PC-3 (cell line): Measurements from ENCODE around the gene ZSWIM8. TPM values are rescaled to one million over a fixed set of nuclear protein-coding genes. Genes with fewer than 3 reads are reported as not detected.

Experiments used
- ATAC-seq: fragments of 200-7000 bp; cut with Tn5 transposase; 2 replicates; pipeline ENCODE4 v1.9.1; 2020; ENCODE audit warnings: mild to moderate bottlenecking, moderate library complexity
- BruUV-seq: library from RNA; stranded (reverse); fragments of 400-500 nt; replicated peaks from 2 replicates; lab custom pipeline; 2021; lab: Mats Ljungman, UMichigan
- CTCF ChIA-PET: fragments of 300-600 bp; sonication (Branson Sonifier 250); formaldehyde crosslinking; loops from one replicate; lab custom pipeline; 2022; ENCODE audit warnings: antibody characterized with exemption; lab: Charles Lee
- POLR2A ChIA-PET: fragments of 300-600 bp; sonication (Branson Sonifier 250); formaldehyde crosslinking; loops from one replicate; lab custom pipeline; 2022; ENCODE audit warnings: antibody characterized with exemption; ENCODE audit not compliant: unreplicated experiment; lab: Charles Lee
- DNase-seq: peaks from one replicate; pipeline ENCODE4 v3.0.0-alpha.2; 2015
- H2AFZ ChIP-seq: fragments of 300-600 bp; sonication (generic); 2 replicates; pipeline ENCODE4 v1.6.0; 2016; ENCODE audit warnings: antibody characterized with exemption, low read length
- H3F3A ChIP-seq: fragments of 300-600 bp; sonication (generic); one replicate; pipeline ENCODE4 v1.6.0; 2017; ENCODE audit warnings: antibody characterized with exemption, low read length, control low read depth, mild to moderate bottlenecking; ENCODE audit not compliant: unreplicated experiment
- H3K27ac ChIP-seq: fragments of 300-600 bp; sonication (generic); 2 replicates; pipeline ENCODE4 v1.5.1; 2016; ENCODE audit warnings: mild to moderate bottlenecking, low read length
- H3K27me3 ChIP-seq: fragments of 300-600 bp; sonication (generic); 2 replicates; pipeline ENCODE4 v1.6.1; 2016; ENCODE audit warnings: low read length, mixed read lengths
- H3K36me3 ChIP-seq: fragments of 300-600 bp; sonication (generic); 2 replicates; pipeline ENCODE4 v1.6.1; 2016; ENCODE audit warnings: low read depth, mixed run types, low read length, mixed read lengths
- H3K4me1 ChIP-seq: fragments of 300-600 bp; sonication (generic); 2 replicates; pipeline ENCODE4 v1.5.1; 2016; ENCODE audit warnings: low read length; ENCODE audit not compliant: insufficient read depth
- H3K4me2 ChIP-seq: fragments of 300-600 bp; sonication (generic); 2 replicates; pipeline ENCODE4 v1.6.0; 2016; ENCODE audit warnings: low read length
- H3K4me3 ChIP-seq: fragments of 300-600 bp; sonication (generic); 2 replicates; pipeline ENCODE4 v1.5.1; 2016; ENCODE audit warnings: mild to moderate bottlenecking, low read length, mixed read lengths
- H3K79me2 ChIP-seq: fragments of 300-600 bp; sonication (generic); 2 replicates; pipeline ENCODE4 v1.6.1; 2017; ENCODE audit warnings: low read length, mixed read lengths
- H3K9ac ChIP-seq: fragments of 300-600 bp; sonication (generic); 2 replicates; pipeline ENCODE4 v1.6.0; 2016; ENCODE audit warnings: mild to moderate bottlenecking, low read length
- H3K9me2 ChIP-seq: fragments of 300-600 bp; sonication (generic); replicated peaks from 2 replicates; pipeline ENCODE4 v1.6.1; 2016; ENCODE audit warnings: mixed run types, low read length, mixed read lengths
- H3K9me3 ChIP-seq: fragments of 300-600 bp; sonication (generic); 2 replicates; pipeline ENCODE4 v1.6.1; 2016; ENCODE audit warnings: low read length, mixed read lengths
- H4K20me1 ChIP-seq: fragments of 300-600 bp; sonication (generic); 2 replicates; pipeline ENCODE4 v1.6.1; 2016; ENCODE audit warnings: low read length, mixed read lengths
- CTCF ChIP-seq: fragments of 300-600 bp; sonication (generic); conservative IDR thresholded peaks from 2 replicates; pipeline ENCODE4 v1.5.1; 2017; ENCODE audit warnings: antibody characterized with exemption, low read depth, mild to moderate bottlenecking, low read length
- EZH2 ChIP-seq: fragments of 300-600 bp; sonication (generic); IDR thresholded peaks from one replicate; pipeline ENCODE4 v1.6.1; 2017; ENCODE audit warnings: antibody characterized with exemption, mild to moderate bottlenecking, low read length; ENCODE audit not compliant: unreplicated experiment
- EZH2phosphoT487 ChIP-seq: fragments of 300-600 bp; sonication (generic); IDR thresholded peaks from 2 replicates; pipeline ENCODE4 v1.6.1; 2018; ENCODE audit warnings: mild to moderate bottlenecking, antibody characterized with exemption, low read length, borderline replicate concordance
- intact Hi-C: fragments of 100-400 bp; cut with micrococcal nuclease; formaldehyde crosslinking; loops from 2 replicates; pipeline ENCODE4 v1.9.0; 2023
- total RNA-seq: library from RNA; depleted of rRNA; stranded (reverse); fragments of >200 nt; gene quantifications from 2 replicates; pipeline ENCODE4 v1.2.3, GENCODE V29; 2014

Gene ZSWIM8
- total RNA-seq, 1 experiment from 2014 or later, result 152 TPM

- Histone ChIP-seq H3K79me2 (no peaks in the 10 kb centered on the region), H2AFZ (no peak overlapping the region), H3K9me2 (no peaks in the 10 kb centered on the region), H3K4me1 (peaks cover 31% of the 10 kb centered on the region), H4K20me1 (no peaks in the 10 kb centered on the region), H3K4me3 (no peak overlapping the region), H3K27ac (no peak overlapping the region), H3K9me3 (no peaks in the 10 kb centered on the region), H3K27me3 (no peaks in the 10 kb centered on the region), H3K36me3 (peaks cover 93% of the 10 kb centered on the region), H3F3A (no peaks in the 10 kb centered on the region), H3K9ac (no peak overlapping the region), H3K4me2 (no peak overlapping the region)
- intact Hi-C loops, result loop anchor here (5.0 kb wide), 1 partner anchor 38 kb away; no protein-coding TSS in a partner anchor
- POLR2A ChIA-PET, result interaction anchor here (0.6 kb wide), 1 partner anchor 27 kb away, joined by 4 read pairs; no protein-coding TSS in a partner anchor
- BruUV-seq, result no TSS peak
- TF ChIP-seq EZH2 (no peak), EZH2phosphoT487 (no peak), CTCF (no peak)
- no peak for DNase-seq
- CTCF ChIA-PET, result interaction anchor here (1.0 kb wide), 1 partner anchor 20 kb away, joined by 10 read pairs; no protein-coding TSS in a partner anchor
- ATAC-seq, result no peak
Observed at GRCh38 chr10:73839276-73839966, 54.0 kb downstream of the ZSWIM8 start.

GRCh38 chr10:73840056-73840402, 54.6 kb downstream of the ZSWIM8 start:
- CTCF ChIA-PET, result no interaction called here
- no peak overlapping the region for H3K27ac ChIP-seq
- intact Hi-C loops, result no loop called here

More at GRCh38 chr10:73840056-73840402, 54.6 kb downstream of the ZSWIM8 start:
- ATAC-seq, result no peak
- Histone ChIP-seq H3K79me2 (no peaks in the 10 kb centered on the region), H3K27me3 (no peaks in the 10 kb centered on the region), H3K9ac (no peak overlapping the region), H3K36me3 (peaks cover 93% of the 10 kb centered on the region), H3K4me2 (no peak overlapping the region), H3K4me3 (no peak overlapping the region), H3F3A (no peaks in the 10 kb centered on the region), H3K4me1 (peaks cover 31% of the 10 kb centered on the region), H2AFZ (no peak overlapping the region), H3K9me2 (no peaks in the 10 kb centered on the region), H4K20me1 (no peaks in the 10 kb centered on the region), H3K9me3 (no peaks in the 10 kb centered on the region)
- BruUV-seq, result no TSS peak
- POLR2A ChIA-PET, result interaction anchor here (0.6 kb wide), 1 partner anchor 28 kb away, joined by 4 read pairs; no protein-coding TSS in a partner anchor
- no peak for TF ChIP-seq EZH2phosphoT487
- TF ChIP-seq CTCF, result no peak
- no peak for TF ChIP-seq EZH2
- no peak for DNase-seq
